Thyroid gland (tissue), 4 donors: ENCODE data around the gene OR52B6.
"Not testable (repeated sequence)": the region's sequence is repeated elsewhere in the genome, so short reads cannot be mapped to it uniquely, and the experiment has no call there.

ENCODE experiments used
- POLR2A ChIP-seq, 2 donors: fragments of 450-650 bp; IDR thresholded peaks; one replicate each; pipeline ENCODE4 v1.6.1; 2017; ENCODE audit warnings: antibody characterized with exemption in 2 of 2, mild to moderate bottlenecking in 2 of 2, moderate library complexity in 1 of 2
- TF ChIP-seq, protein P1 (sequence below), 6 experiments: fragments of 200-600 bp in 3 of 6; fragments of 450-650 bp in 3 of 6; sonication (generic) in 3 of 6; IDR thresholded peaks; one replicate each; pipeline ENCODE4 v1.5.1; 2016 to 2019; ENCODE audit warnings: antibody characterized with exemption in 6 of 6, mild to moderate bottlenecking in 2 of 6, inconsistent platforms in 1 of 6, moderate library complexity in 1 of 6

DNA sequence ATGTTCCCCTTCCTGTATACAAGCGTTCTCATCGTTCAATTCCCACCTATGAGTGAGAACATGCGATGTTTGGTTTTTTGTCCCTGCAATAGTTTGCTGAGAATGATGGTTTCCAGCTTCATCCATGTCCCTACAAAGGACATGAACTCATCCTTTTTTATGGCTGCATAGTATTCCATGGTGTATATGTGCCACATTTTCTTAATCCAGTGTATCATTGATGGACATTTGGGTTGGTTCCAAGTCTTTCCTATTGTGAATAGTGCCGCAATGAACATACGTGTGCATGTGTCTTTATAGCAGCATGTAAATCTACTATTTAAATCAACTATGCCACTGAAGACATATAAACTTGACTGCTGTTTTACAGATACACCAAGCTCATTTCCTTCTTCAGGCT lies 3.8 kb downstream of the OR52B6 start:
- TF ChIP-seq, protein P1, sequence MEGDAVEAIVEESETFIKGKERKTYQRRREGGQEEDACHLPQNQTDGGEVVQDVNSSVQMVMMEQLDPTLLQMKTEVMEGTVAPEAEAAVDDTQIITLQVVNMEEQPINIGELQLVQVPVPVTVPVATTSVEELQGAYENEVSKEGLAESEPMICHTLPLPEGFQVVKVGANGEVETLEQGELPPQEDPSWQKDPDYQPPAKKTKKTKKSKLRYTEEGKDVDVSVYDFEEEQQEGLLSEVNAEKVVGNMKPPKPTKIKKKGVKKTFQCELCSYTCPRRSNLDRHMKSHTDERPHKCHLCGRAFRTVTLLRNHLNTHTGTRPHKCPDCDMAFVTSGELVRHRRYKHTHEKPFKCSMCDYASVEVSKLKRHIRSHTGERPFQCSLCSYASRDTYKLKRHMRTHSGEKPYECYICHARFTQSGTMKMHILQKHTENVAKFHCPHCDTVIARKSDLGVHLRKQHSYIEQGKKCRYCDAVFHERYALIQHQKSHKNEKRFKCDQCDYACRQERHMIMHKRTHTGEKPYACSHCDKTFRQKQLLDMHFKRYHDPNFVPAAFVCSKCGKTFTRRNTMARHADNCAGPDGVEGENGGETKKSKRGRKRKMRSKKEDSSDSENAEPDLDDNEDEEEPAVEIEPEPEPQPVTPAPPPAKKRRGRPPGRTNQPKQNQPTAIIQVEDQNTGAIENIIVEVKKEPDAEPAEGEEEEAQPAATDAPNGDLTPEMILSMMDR (IDR thresholded peaks at IDR 0.05): not testable (repeated sequence)
- not testable (repeated sequence) for TF ChIP-seq POLR2A (IDR thresholded peaks at IDR 0.05)
